Measurements from ENCODE around the gene AADACL4. TPM values are rescaled to one million over a fixed set of nuclear protein-coding genes. Genes with fewer than 3 reads are reported as not detected.
"Not testable (repeated sequence)": the region's sequence is repeated elsewhere in the genome, so short reads cannot be mapped to it uniquely, and the experiment has no call there.

AADACL4 gene
- total and polyA plus RNA-seq, 2 donors from 2014 or later, result 0.16 to 0.58 TPM

DNA sequence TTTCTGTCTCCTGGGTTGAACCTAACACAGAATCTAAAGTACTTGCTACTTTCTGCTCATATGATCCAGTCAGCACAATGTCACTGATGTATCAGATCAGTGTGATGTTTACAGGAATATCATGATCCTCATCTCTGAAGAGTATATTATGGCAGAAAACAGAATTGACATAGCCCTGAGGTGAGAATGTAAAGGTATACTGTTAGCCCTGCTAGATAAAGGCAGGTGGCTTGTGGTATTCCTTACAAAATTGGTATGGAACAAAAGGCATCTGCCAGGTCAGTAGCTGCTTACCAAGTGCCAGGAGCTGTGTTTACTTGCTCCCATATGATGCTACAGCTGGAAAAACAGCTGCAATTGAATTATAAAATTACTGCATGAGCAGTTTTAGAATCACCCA is 30.5 kb downstream of the AADACL4 start:
- intact Hi-C loops (cut with DNase I), result no loop called here
- Histone ChIP-seq H3K27me3 (ENCODE audit: control insufficient read depth, insufficient read depth, low read length) (no peaks in the 10 kb centered on the region), H3K36me3 (ENCODE audit: control insufficient read depth in 2 of 3, insufficient read depth in 3 of 3, low read length in 3 of 3) (no peaks in the 10 kb centered on the region), H3K9me3 (ENCODE audit: control insufficient read depth in 2 of 3, insufficient read depth in 1 of 3, low read length in 3 of 3) (no peaks in the 10 kb centered on the region), H3K4me1 (ENCODE audit: control insufficient read depth in 2 of 3, insufficient read depth in 2 of 3, low read depth in 1 of 3, low read length in 3 of 3) (no peaks in the 10 kb centered on the region), H3K4me3 (ENCODE audit: low read length in 3 of 3) (no peak overlapping the region), H3K9ac (ENCODE audit: low read length in 3 of 3) (no peak overlapping the region), H3K27ac (ENCODE audit: low read depth in 2 of 2, low read length in 2 of 2) (no peak overlapping the region)
- DNase-seq (no peak), FAIRE-seq (no peak)
- TF ChIP-seq, protein P1, sequence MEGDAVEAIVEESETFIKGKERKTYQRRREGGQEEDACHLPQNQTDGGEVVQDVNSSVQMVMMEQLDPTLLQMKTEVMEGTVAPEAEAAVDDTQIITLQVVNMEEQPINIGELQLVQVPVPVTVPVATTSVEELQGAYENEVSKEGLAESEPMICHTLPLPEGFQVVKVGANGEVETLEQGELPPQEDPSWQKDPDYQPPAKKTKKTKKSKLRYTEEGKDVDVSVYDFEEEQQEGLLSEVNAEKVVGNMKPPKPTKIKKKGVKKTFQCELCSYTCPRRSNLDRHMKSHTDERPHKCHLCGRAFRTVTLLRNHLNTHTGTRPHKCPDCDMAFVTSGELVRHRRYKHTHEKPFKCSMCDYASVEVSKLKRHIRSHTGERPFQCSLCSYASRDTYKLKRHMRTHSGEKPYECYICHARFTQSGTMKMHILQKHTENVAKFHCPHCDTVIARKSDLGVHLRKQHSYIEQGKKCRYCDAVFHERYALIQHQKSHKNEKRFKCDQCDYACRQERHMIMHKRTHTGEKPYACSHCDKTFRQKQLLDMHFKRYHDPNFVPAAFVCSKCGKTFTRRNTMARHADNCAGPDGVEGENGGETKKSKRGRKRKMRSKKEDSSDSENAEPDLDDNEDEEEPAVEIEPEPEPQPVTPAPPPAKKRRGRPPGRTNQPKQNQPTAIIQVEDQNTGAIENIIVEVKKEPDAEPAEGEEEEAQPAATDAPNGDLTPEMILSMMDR (IDR thresholded peaks at IDR 0.05; ENCODE audit: borderline replicate concordance, extremely low read depth, insufficient read depth), result no peak

DNA sequence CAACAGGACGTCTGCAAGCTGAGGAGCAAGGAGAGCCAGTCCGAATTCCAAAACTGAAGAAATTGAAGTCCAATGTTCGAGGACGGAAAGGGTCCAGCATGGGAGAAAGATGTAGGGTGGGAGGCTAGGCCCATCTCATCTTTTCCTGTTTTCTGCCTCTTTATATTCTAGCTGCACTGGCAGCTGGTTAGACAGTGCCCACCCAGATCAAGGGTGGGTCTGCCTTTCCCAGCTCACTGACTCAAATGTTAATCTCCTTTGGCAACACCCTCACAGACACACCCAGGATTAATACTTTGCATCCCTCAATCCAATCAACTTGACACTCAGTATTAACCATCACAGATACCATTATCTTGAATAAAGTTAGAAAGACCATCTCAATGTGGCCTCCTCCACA is 32.2 kb downstream of the AADACL4 start:
- H3K27me3 ChIP-seq (ENCODE audit: control insufficient read depth, insufficient read depth, low read length); H3K36me3 ChIP-seq (ENCODE audit: control insufficient read depth in 2 of 3, insufficient read depth in 3 of 3, low read length in 3 of 3); H3K9ac ChIP-seq (ENCODE audit: low read length in 3 of 3); intact Hi-C loops (cut with DNase I); H3K27ac ChIP-seq (ENCODE audit: low read depth in 2 of 2, low read length in 2 of 2); H3K4me3 ChIP-seq (ENCODE audit: low read length in 3 of 3); H3K4me1 ChIP-seq (ENCODE audit: control insufficient read depth in 2 of 3, insufficient read depth in 2 of 3, low read depth in 1 of 3, low read length in 3 of 3); DNase-seq; FAIRE-seq; H3K9me3 ChIP-seq (ENCODE audit: control insufficient read depth in 2 of 3, insufficient read depth in 1 of 3, low read length in 3 of 3): not testable (repeated sequence)

DNA sequence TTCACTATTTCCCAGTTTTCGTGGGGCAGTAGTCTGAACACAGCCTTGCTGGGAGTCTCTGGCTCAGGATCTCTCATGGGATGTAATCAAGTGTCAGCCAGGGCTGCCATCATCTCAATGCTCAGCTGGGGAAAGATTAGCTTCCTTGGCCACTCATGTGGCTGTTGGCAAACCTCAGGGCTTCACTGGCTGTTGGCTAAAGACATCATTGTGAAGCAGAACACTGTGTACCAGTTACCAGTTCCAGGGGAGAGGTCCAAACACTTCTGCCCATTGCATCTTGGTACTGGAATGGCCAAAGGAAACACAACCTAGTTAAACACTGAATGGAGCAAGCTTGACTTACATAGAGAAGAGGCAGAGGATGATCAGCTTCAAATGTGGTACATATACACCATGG is 33.7 kb downstream of the AADACL4 start:
- FAIRE-seq (no peak), DNase-seq (no peak)
- H3K4me3 ChIP-seq (ENCODE audit: low read length in 3 of 3), result no peak overlapping the region
- intact Hi-C loops (cut with DNase I), result no loop called here
- H3K4me1 ChIP-seq (ENCODE audit: control insufficient read depth in 2 of 3, insufficient read depth in 2 of 3, low read depth in 1 of 3, low read length in 3 of 3), result no peaks in the 10 kb centered on the region
- TF ChIP-seq, protein P1 (IDR thresholded peaks at IDR 0.05; ENCODE audit: borderline replicate concordance, extremely low read depth, insufficient read depth), result no peak
- H3K9me3 ChIP-seq (ENCODE audit: control insufficient read depth in 2 of 3, insufficient read depth in 1 of 3, low read length in 3 of 3), result no peaks in the 10 kb centered on the region
- no peak overlapping the region for H3K9ac ChIP-seq (ENCODE audit: low read length in 3 of 3)
- H3K27ac ChIP-seq (ENCODE audit: low read depth in 2 of 2, low read length in 2 of 2), result no peak overlapping the region
- no peaks in the 10 kb centered on the region for H3K27me3 ChIP-seq (ENCODE audit: control insufficient read depth, insufficient read depth, low read length)
- H3K36me3 ChIP-seq (ENCODE audit: control insufficient read depth in 2 of 3, insufficient read depth in 3 of 3, low read length in 3 of 3), result no peaks in the 10 kb centered on the region

DNA sequence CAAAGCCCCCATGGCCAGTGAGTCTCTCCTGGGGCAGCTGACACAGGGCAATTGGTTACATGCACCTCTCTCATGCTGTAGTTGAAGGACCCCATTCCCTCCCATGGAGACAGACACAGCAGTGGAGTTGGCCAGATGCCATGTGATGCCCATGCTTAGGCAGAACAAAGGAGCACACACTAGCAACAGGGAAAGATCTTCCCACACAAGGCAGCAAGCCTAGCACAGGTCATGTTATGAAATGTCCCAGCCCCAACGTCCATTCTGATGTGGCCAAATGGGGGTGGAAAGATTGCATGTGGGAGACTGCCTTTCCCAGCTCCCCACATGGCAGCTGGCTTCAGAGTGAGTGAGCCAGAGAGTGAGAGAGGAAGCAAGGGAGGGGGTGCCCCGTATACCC is 34.5 kb downstream of the AADACL4 start:
- no peaks in the 10 kb centered on the region for H3K9me3 ChIP-seq (ENCODE audit: control insufficient read depth in 2 of 3, insufficient read depth in 1 of 3, low read length in 3 of 3)
- H3K4me3 ChIP-seq (ENCODE audit: low read length in 3 of 3), result no peak overlapping the region
- H3K9ac ChIP-seq (ENCODE audit: low read length in 3 of 3), result no peak overlapping the region
- DNase-seq (no peak), FAIRE-seq (no peak)
- TF ChIP-seq, protein P1 (IDR thresholded peaks at IDR 0.05; ENCODE audit: borderline replicate concordance, extremely low read depth, insufficient read depth), result no peak
- H3K36me3 ChIP-seq (ENCODE audit: control insufficient read depth in 2 of 3, insufficient read depth in 3 of 3, low read length in 3 of 3), result no peaks in the 10 kb centered on the region
- H3K27me3 ChIP-seq (ENCODE audit: control insufficient read depth, insufficient read depth, low read length), result no peaks in the 10 kb centered on the region
- intact Hi-C loops (cut with DNase I), result no loop called here
- H3K27ac ChIP-seq (ENCODE audit: low read depth in 2 of 2, low read length in 2 of 2), result no peak overlapping the region
- H3K4me1 ChIP-seq (ENCODE audit: control insufficient read depth in 2 of 3, insufficient read depth in 2 of 3, low read depth in 1 of 3, low read length in 3 of 3), result no peaks in the 10 kb centered on the region
